Kidney capillary endothelial cell (primary cell): Measurements from ENCODE around the gene SFT2D1.

Source experiments
- DNase-seq: peaks from one replicate; pipeline ENCODE4 v3.0.0-alpha.2; 2018; ENCODE audit warnings: low spot score

Gene SFT2D1

GRCh38 chr6:166277892-166278578, 64.3 kb downstream of the SFT2D1 start:
- DNase-seq: no peak

- DNase-seq: no peak
Observed at GRCh38 chr6:166277018-166277417, 65.3 kb downstream of the SFT2D1 start.

- peak; percentile 31 for DNase-seq
Observed at GRCh38 chr6:166275714-166276166, 66.6 kb downstream of the SFT2D1 start.

- DNase-seq: no peak
Observed at GRCh38 chr6:166274739-166275370, 67.5 kb downstream of the SFT2D1 start.

GRCh38 chr6:166274163-166274562, 68.2 kb downstream of the SFT2D1 start:
- no peak for DNase-seq

GRCh38 chr6:166271376-166271765, 71.0 kb downstream of the SFT2D1 start:
- DNase-seq: no peak

- DNase-seq: no peak
Observed at GRCh38 chr6:166270706-166271375, 71.5 kb downstream of the SFT2D1 start.
